Measurements from ENCODE around the gene TTLL7.

The TTLL7 gene

DNA sequence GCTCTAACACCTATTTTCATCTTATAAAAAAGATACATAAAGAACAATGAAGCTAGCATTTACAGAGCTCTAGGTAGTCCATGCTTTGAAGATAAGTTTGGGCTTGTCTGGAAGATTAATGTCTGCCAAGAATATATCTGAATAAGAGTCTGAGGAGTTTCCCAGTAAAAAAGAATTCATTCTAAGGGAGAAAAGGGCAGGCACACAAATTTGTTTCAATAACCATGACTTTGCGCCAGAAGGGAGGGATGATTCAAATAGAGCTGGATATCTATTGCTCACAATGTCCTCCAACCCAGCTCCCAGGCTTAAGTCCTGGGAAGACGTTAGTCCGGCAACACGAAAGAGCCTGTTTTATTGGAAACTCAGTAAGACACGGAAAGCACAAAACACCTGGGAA lies 9.7 kb upstream of the TTLL7 start:
- H3K79me2 ChIP-seq (ENCODE audit: insufficient read depth, low read length) = no peaks in the 10 kb centered on the region
- TF ChIP-seq, protein P1, sequence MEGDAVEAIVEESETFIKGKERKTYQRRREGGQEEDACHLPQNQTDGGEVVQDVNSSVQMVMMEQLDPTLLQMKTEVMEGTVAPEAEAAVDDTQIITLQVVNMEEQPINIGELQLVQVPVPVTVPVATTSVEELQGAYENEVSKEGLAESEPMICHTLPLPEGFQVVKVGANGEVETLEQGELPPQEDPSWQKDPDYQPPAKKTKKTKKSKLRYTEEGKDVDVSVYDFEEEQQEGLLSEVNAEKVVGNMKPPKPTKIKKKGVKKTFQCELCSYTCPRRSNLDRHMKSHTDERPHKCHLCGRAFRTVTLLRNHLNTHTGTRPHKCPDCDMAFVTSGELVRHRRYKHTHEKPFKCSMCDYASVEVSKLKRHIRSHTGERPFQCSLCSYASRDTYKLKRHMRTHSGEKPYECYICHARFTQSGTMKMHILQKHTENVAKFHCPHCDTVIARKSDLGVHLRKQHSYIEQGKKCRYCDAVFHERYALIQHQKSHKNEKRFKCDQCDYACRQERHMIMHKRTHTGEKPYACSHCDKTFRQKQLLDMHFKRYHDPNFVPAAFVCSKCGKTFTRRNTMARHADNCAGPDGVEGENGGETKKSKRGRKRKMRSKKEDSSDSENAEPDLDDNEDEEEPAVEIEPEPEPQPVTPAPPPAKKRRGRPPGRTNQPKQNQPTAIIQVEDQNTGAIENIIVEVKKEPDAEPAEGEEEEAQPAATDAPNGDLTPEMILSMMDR (IDR thresholded peaks at IDR 0.05; ENCODE audit: insufficient read depth, low read length, poor library complexity, severe bottlenecking) = no peak
- no peak for TF ChIP-seq EZH2phosphoT487 (conservative IDR thresholded peaks at IDR 0.05; ENCODE audit: low read length)
- no peaks in the 10 kb centered on the region for H3K36me3 ChIP-seq (ENCODE audit: low read length)
- no peak overlapping the region for H3K4me3 ChIP-seq (ENCODE audit: insufficient read depth, low read length, poor library complexity, severe bottlenecking)
- H3K9me3 ChIP-seq (ENCODE audit: insufficient read depth, low read length) = no peaks in the 10 kb centered on the region
- no peaks in the 10 kb centered on the region for H3K27me3 ChIP-seq (ENCODE audit: low read length)
- no peak overlapping the region for H2AFZ ChIP-seq (ENCODE audit: low read depth, low read length, severe bottlenecking)
- no peaks in the 10 kb centered on the region for H3K9me2 ChIP-seq (replicated peaks; ENCODE audit: insufficient read depth, low read length)
- H3K27ac ChIP-seq (ENCODE audit: low read depth, low read length) = no peak overlapping the region
- no peaks in the 10 kb centered on the region for H4K20me1 ChIP-seq (ENCODE audit: low read depth, low read length)
- H3K9ac ChIP-seq (ENCODE audit: low read length) = no peak overlapping the region
- H3F3A ChIP-seq (ENCODE audit: insufficient read depth) = no peaks in the 10 kb centered on the region
- H3K4me2 ChIP-seq (ENCODE audit: low read depth, low read length, poor library complexity, severe bottlenecking) = no peak overlapping the region

DNA sequence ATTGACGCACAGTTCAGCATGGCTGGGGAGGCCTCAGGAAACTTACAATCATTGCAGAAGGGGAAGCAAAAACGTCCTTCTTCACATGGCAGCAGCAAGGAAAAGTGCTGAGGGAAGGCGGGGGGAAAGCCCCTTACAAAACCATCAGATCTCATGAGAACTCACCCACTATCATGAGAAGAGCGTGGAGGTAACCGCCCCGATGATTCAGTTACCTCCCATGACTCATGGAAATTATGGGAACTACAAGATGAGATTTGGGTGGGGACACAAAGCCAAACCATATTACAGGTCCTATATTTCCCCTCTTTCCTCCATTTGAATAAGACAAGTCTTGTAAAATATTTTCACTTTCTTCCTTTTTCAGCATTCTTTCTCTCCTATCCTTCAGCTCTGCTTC lies 7.7 kb upstream of the TTLL7 start:
- no peaks in the 10 kb centered on the region for H3K79me2 ChIP-seq (ENCODE audit: insufficient read depth, low read length)
- no peaks in the 10 kb centered on the region for H3F3A ChIP-seq (ENCODE audit: insufficient read depth)
- H4K20me1 ChIP-seq (ENCODE audit: low read depth, low read length) = no peaks in the 10 kb centered on the region
- no peaks in the 10 kb centered on the region for H3K27me3 ChIP-seq (ENCODE audit: low read length)
- no peak overlapping the region for H3K27ac ChIP-seq (ENCODE audit: low read depth, low read length)
- H3K9ac ChIP-seq (ENCODE audit: low read length) = no peak overlapping the region
- H2AFZ ChIP-seq (ENCODE audit: low read depth, low read length, severe bottlenecking) = no peak overlapping the region
- no peak overlapping the region for H3K4me2 ChIP-seq (ENCODE audit: low read depth, low read length, poor library complexity, severe bottlenecking)
- H3K36me3 ChIP-seq (ENCODE audit: low read length) = no peaks in the 10 kb centered on the region
- TF ChIP-seq, protein P1 (IDR thresholded peaks at IDR 0.05; ENCODE audit: insufficient read depth, low read length, poor library complexity, severe bottlenecking) = no peak
- no peak for TF ChIP-seq EZH2phosphoT487 (conservative IDR thresholded peaks at IDR 0.05; ENCODE audit: low read length)
- no peaks in the 10 kb centered on the region for H3K9me3 ChIP-seq (ENCODE audit: insufficient read depth, low read length)
- no peak overlapping the region for H3K4me3 ChIP-seq (ENCODE audit: insufficient read depth, low read length, poor library complexity, severe bottlenecking)
- H3K9me2 ChIP-seq (replicated peaks; ENCODE audit: insufficient read depth, low read length) = no peaks in the 10 kb centered on the region

DNA sequence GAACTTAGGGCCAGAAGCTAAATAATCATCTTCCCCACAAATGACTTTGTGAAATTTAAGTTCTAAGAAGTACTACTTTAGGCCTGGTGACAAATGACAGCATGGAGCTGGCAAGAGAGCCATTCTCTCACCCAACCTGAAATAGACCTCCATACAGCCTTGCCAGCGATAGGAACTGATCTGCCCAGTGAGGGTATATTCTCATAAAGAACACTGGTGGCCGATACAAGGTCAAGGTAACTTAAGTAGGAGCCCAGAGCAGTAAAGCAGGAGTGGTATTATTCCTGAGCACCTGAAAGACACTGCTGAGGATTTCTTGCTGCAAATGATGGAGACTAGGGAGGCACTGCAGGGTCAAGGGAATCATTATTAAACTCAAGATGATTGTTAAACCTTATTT lies 2.6 kb upstream of the TTLL7 start:
- Histone ChIP-seq H3K9me2 (replicated peaks; ENCODE audit: insufficient read depth, low read length) (no peaks in the 10 kb centered on the region), H2AFZ (ENCODE audit: low read depth, low read length, severe bottlenecking) (no peak overlapping the region), H3K27me3 (ENCODE audit: low read length) (no peaks in the 10 kb centered on the region), H3F3A (ENCODE audit: insufficient read depth) (0 out of 2 replicates have a peak, but pooled peaks cover 5% of the 10 kb centered on the region), H3K36me3 (ENCODE audit: low read length) (no peaks in the 10 kb centered on the region), H3K4me3 (ENCODE audit: insufficient read depth, low read length, poor library complexity, severe bottlenecking) (no peak overlapping the region), H3K9me3 (ENCODE audit: insufficient read depth, low read length) (no peaks in the 10 kb centered on the region), H3K9ac (ENCODE audit: low read length) (no peak overlapping the region), H3K4me2 (ENCODE audit: low read depth, low read length, poor library complexity, severe bottlenecking) (no peak overlapping the region), H4K20me1 (ENCODE audit: low read depth, low read length) (no peaks in the 10 kb centered on the region), H3K27ac (ENCODE audit: low read depth, low read length) (no peak overlapping the region), H3K79me2 (ENCODE audit: insufficient read depth, low read length) (no peaks in the 10 kb centered on the region)
- TF ChIP-seq, protein P1 (IDR thresholded peaks at IDR 0.05; ENCODE audit: insufficient read depth, low read length, poor library complexity, severe bottlenecking) = no peak
- TF ChIP-seq EZH2phosphoT487 (conservative IDR thresholded peaks at IDR 0.05; ENCODE audit: low read length) = no peak
